Erythroblast (primary cell): ENCODE data around the gene ARHGAP8.

ENCODE experiments used
- GATA1 ChIP-seq: IDR thresholded peaks from 2 replicates; pipeline ENCODE4 v1.6.1; 2011; ENCODE audit warnings: low read depth, mild to moderate bottlenecking, control low read depth, low read length, moderate library complexity
- POLR2A ChIP-seq: IDR thresholded peaks from 2 replicates; pipeline ENCODE4 v1.6.1; 2011; ENCODE audit warnings: mild to moderate bottlenecking, low read length

DNA sequence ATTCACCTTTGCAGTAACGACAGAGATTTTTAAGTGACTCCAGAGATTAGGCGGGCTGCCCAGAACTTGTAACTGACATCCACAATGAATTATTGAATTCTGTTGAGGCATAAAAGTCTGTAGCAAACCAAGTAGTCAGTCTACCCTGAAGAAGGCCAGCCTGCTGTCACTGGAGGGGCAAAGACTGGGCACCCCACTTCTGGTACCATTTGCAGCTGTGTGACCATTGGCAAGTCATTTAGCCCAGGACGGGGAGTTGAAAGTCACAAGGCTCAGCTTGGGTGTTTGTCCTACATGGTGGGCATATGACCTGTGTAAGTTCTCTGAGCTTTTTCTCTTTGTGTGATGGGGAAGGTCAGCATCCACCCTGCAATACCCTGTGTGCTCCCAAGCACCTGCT, 119.4 kb downstream of the ARHGAP8 start:
- TF ChIP-seq POLR2A, result no peak
- TF ChIP-seq GATA1, result no peak
